HG03571 (cell line): ENCODE measurements around the gene UBE2G2.

Source experiments
- ATAC-seq: cut with Tn5 transposase; IDR thresholded peaks from one replicate; pipeline ENCODE4 v1.9.1; 2021; ENCODE audit not compliant: unreplicated experiment

Gene UBE2G2

DNA sequence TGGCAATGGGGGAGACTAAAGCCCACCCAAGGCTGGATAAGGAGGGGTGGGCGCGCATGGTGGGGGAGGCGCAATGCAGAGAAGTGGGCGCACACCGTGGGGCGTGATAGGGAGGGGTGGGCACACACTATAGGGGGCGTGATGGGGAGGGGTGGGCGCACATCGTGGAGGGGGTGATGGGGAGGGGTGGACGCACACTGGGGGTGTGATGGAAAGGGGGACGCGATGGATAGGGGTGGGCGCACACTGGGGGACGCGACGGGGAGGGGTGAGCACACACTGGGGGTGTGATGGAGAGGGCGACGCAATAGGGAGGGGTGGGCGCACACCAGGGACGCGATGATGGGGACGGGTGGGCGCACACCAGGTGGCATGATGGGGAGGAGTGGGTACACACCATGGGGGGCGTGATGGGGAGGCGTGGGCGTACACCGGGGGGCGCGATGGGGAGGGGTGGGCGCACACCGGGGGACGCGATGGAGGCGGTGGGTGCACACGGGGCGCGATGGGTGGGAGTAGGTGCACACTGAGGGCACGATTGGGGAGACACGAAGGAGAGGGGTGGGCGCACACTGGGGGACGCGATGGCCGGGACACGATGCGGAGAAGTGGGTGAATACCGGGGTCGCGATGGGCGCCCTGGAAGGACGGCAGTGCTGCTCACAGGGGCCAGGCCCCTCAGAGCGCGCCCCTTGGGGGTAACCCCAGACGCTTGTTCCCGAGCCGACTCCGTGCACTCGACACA is 15.3 kb upstream of the UBE2G2 start:
- ATAC-seq, result no peak

- ATAC-seq, result no peak
Observed at GRCh38 chr21:44815852-44816628, 14.4 kb upstream of the UBE2G2 start.

DNA sequence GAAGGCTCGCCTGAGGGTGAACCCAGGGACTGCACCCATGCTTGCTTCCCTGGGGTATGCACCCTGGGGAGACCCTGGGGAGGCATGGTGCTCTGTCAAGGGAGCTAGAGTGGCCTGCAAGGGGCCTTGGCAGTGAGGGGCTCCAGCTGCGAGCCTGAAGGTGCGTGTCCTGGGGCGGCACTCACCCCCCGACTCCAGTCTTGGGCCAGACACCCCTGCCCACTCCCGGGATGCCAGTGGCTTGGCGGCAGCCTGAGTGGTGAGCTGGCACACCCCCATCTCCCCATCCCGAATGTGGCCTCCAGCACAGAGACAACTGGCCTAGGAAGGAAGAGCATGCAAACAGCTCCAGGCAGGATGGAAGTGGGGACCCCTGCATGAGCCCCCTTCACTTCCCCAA is 13.6 kb upstream of the UBE2G2 start:
- ATAC-seq, result no peak

- no peak for ATAC-seq
Observed at GRCh38 chr21:44814498-44815023, 12.9 kb upstream of the UBE2G2 start.

GRCh38 chr21:44813727-44814126 is 12.1 kb upstream of the UBE2G2 start:
- no peak for ATAC-seq

- ATAC-seq, result no peak
Observed at GRCh38 chr21:44813149-44813548, 11.5 kb upstream of the UBE2G2 start.

- no peak for ATAC-seq
Observed at GRCh38 chr21:44812640-44813039, 11.0 kb upstream of the UBE2G2 start.

- ATAC-seq, result no peak
Observed at GRCh38 chr21:44810779-44811178, 9.2 kb upstream of the UBE2G2 start.

DNA sequence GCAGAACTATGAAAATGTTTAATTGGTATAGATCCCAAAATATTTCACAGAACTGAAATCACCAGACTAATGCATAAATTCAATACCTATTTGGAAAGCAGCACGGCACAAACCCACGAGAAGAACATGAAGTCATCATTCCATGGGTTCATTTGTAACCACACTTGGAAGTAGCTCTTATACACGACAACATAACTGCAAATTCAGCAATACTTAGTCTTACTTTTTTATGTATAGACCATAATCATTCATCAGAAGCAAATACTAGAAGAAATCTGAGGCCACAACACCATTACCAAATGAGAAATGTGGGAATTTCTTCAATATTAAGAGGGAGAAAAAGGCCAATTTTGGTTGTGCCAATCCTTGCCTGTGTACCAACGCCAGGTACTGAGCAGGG is 4.2 kb upstream of the UBE2G2 start:
- no peak for ATAC-seq

- ATAC-seq, result no peak
Observed at GRCh38 chr21:44805226-44805625, 3.6 kb upstream of the UBE2G2 start.

GRCh38 chr21:44804762-44805161 is 3.1 kb upstream of the UBE2G2 start:
- ATAC-seq, result no peak

GRCh38 chr21:44803651-44804050 is 2.0 kb upstream of the UBE2G2 start:
- ATAC-seq, result no peak

DNA sequence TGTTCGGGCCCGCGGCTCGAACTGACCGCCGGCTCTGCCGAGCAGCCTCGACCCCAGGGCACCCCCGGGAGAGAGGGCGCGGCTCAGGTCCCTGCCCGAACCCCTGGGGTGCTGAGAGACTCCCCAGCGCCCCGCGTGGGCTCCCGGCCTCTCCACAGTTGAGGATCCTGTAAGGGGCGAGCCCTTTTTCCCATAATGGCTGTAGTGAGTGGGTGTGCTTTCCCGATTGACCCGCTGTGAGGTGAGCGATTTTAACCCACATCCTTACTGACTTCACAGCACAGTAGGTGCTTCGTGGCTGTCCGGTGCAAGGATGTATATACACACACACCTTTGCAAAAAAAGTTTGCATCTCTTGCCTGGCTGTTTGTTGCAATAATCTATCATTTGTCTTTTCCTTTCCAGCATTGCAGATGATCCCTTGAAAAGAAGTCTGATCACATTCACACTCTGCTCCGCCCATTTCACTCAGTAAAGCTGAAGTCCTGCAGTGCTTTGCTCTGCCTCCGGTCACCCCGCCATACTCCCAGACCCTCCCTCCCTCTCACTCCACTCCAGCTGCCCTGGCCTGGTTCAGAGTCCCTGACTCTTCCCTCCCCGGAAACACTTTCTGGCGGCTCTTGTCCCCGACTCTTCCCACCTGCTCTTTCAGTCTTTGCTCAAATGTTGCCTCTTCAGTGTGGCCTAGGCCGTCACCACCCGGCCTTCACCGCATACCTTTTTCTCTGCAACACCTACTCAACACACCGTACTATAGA is 955 bp upstream of the UBE2G2 start:
- no peak for ATAC-seq

DNA sequence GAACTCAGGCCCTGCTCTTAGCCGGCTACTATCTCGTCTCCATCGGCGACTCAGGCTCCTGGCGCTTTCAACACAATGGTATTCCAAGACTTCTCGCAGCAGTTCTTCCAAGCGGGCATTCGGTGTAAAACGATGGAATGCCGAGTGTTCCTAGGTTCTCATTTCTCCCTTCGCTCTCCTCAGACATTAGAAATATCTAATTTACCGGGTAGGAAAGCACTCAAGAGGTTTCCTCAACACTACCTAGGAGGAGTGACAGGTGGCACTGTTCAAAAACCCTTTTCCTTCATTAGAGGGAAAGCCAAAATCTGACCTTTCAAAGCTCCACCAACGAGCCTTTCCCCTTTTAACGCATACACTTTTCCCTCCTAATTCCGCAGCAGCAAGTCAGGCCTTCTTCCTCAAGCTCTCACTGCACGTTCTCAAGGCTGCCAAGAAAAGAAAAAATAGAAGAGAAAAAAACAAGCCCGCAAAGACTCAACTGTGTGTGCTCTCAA is 601 bp downstream of the UBE2G2 start:
- no peak for ATAC-seq

DNA sequence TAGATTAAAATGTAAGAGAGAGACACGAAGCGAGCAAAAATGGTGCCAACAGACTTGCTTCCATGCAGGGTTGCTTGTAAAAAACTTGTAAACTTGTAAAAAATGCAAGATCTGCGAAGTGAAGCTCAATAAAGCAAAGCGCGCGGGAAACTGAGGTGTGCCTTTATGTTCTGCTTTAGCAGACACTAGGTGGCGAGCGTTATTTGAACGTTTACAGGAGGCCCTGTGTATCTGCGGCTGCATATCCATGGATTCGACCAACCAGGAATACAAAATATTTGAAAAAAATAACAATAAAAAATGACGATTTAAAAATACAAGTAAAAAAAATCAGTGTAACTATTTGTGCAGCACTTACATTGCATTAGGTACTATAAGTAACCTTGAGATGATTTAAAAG is 1.5 kb downstream of the UBE2G2 start:
- no peak for ATAC-seq

GRCh38 chr21:44799646-44800045 is 2.0 kb downstream of the UBE2G2 start:
- no peak for ATAC-seq

- no peak for ATAC-seq
Observed at GRCh38 chr21:44797775-44798174, 3.8 kb downstream of the UBE2G2 start.

- ATAC-seq, result no peak
Observed at GRCh38 chr21:44795342-44795741, 6.3 kb downstream of the UBE2G2 start.

DNA sequence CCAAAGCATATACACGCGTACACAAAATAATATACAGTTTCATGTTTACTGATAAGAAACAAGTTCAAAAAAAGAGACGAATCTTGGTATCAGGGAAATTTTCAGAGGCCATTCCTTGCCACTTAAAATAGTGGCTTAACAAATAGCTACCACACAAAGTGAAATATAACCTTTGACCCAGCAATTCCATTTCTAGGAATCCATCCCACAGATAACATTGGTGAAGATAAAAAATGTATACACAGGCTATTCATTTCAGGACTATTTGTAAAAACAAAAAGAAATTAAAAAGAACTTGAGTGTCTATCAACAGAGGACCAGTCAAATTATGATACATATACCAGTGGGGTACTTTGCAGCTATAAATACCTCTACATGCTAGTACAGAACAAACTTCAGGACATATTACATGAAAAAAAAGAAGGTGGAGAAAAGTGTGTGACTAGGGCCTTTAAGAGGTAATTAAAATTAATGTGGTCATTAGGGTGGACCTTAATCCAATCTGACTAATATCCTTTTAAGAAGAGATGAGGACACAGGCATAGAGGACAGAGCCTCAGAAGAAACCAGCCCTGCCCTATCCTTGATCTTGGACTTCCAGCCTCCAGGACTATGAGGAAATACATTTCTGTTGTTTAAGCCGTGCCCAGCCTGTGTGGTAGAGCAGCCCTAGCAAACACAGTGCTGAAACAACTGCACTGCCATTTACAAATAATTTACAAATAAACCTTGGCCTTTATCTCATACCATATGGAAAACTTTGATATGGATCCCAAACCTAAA is 7.8 kb downstream of the UBE2G2 start:
- no peak for ATAC-seq

DNA sequence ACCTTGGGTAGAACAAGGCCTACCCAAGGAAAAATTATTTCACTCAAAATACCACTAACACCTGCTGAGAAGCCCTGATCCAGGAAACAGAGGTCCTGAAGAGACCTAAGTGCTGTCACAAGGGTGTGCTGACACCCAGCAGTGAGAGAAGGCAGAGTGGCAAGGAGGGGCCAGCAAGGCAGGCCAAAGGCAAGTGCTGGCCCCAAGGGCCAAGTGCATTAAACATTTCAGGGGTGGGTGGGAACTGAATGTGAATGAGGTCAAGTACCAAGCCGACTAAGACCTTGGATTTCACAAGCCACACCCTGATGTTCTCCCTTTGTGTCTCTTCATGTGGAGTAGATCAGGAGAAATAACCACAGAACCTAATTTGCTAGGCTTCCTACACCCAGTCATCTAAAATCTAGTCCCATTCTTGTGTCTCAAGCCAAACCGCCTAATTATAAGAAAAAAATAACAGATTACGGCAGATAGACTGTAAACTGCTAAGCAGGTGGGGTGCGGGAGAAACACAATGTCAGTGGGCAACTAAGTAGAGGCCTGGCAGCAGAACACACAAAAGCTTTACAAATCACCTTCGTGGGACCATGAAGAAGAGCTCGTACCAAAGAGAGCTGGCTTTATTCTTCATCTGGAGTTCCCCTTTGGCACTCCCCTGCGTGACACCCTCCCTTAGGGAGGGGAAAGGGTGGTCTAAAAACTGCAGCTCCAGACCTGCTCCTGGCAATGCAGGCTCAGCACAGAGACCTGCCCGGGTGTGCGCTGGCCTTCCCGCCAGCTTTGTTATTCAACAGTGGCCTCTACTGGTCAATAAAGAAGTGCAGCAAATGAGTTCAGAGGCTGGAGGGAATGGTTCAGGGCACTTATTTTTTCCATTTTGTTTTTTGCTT is 8.7 kb downstream of the UBE2G2 start:
- peak; percentile 53 for ATAC-seq
